ENCODE results near the gene FAM131A.

- TF ChIP-seq, protein P1, sequence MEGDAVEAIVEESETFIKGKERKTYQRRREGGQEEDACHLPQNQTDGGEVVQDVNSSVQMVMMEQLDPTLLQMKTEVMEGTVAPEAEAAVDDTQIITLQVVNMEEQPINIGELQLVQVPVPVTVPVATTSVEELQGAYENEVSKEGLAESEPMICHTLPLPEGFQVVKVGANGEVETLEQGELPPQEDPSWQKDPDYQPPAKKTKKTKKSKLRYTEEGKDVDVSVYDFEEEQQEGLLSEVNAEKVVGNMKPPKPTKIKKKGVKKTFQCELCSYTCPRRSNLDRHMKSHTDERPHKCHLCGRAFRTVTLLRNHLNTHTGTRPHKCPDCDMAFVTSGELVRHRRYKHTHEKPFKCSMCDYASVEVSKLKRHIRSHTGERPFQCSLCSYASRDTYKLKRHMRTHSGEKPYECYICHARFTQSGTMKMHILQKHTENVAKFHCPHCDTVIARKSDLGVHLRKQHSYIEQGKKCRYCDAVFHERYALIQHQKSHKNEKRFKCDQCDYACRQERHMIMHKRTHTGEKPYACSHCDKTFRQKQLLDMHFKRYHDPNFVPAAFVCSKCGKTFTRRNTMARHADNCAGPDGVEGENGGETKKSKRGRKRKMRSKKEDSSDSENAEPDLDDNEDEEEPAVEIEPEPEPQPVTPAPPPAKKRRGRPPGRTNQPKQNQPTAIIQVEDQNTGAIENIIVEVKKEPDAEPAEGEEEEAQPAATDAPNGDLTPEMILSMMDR (IDR thresholded peaks at IDR 0.05) = no peak
- TF ChIP-seq POLR2AphosphoS5 (IDR thresholded peaks at IDR 0.05; ENCODE audit: insufficient read depth in 1 of 2, low read depth in 1 of 2) (no peak), POLR2A (IDR thresholded peaks at IDR 0.05) (no peak)
Observed at GRCh38 chr3:184368586-184369183, 31.3 kb downstream of the FAM131A start.
